Head of caudate nucleus (tissue), 42 donors: ENCODE measurements around the gene NPM1.

Experiments
- DNase-seq, 42 donors: peaks; one replicate each; pipeline versions ENCODE4 v3.0.0 to v3.0.0-alpha.2; 2020 to 2021; ENCODE audit warnings: mixed read lengths in 7 of 42
- intact Hi-C: fragments of 100-400 bp; cut with DNase I; formaldehyde crosslinking; loops from one replicate; pipeline ENCODE4 v1.15.0; 2022

Gene NPM1

GRCh38 chr5:171422495-171422894 is 34.8 kb downstream of the NPM1 start:
- DNase-seq = peak in 13 of 42 donors; percentile 1 to 31 (median 10)
- intact Hi-C loops = loop anchor here (5.0 kb wide), 1 partner anchor 485 kb away; no protein-coding TSS in a partner anchor

DNA sequence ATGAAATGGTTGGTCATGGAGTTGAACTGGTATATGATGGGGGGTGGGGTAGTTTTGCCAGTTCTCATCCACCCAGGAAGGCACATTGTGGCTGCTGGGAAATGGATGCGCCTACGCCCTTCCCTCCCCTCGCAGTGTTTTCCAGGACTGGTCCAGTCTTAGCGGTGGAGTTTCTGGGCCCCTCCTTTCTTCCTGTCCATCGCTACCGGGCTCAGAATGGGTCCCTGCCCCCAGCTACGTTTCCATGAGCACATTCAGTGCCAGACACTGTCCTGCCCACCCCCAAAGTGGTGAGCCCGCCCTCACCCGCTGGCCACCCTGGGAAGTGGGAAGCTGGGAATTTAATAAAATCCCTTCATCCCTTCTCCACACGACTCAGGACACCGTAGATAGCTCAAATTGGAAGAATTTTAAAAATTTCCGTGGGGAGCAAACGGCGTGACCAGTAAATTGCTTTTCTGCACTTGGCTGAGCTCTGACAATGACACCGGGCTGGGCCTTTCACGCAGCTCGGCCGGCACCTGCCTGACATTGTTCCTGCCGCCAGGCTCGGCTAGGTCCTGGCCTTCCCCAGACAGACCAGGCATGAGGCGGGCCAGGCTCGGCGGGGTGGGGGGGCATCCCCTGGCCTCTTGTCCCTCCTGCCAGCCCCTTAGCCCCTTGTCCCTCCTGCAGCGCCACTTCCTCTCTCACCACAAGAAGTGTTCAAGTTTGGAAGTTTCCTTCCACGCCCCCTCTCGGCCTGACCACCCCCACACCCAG is 35.4 kb downstream of the NPM1 start:
- DNase-seq = peak in 13 of 42 donors; percentile 1 to 37 (median 9)
- intact Hi-C loops = loop anchor here (5.0 kb wide), 1 partner anchor 484 kb away; no protein-coding TSS in a partner anchor

DNA sequence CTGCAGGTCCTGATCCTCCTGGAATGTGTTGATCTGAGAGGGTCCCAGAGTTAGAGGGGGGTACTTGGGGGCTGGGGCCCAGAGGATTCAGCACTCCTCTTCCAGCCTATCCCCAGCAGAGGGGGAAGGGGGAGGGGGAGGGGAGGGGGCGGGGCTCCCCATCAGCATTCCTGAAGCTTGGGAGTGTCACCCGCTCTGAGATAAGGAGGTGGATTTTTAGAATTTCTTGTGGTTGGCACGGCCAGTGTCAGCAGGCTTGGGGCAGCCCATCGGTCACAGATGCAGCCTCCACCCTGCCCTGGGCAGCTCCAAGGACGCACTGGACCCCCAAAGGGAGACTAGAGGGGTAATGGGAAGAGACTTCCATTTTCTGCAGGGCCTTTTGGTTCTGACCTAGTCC is 37.1 kb downstream of the NPM1 start:
- intact Hi-C loops = loop anchor here (5.0 kb wide), 1 partner anchor 483 kb away; no protein-coding TSS in a partner anchor
- peak in 8 of 42 donors; percentile 1 to 26 (median 10) for DNase-seq

DNA sequence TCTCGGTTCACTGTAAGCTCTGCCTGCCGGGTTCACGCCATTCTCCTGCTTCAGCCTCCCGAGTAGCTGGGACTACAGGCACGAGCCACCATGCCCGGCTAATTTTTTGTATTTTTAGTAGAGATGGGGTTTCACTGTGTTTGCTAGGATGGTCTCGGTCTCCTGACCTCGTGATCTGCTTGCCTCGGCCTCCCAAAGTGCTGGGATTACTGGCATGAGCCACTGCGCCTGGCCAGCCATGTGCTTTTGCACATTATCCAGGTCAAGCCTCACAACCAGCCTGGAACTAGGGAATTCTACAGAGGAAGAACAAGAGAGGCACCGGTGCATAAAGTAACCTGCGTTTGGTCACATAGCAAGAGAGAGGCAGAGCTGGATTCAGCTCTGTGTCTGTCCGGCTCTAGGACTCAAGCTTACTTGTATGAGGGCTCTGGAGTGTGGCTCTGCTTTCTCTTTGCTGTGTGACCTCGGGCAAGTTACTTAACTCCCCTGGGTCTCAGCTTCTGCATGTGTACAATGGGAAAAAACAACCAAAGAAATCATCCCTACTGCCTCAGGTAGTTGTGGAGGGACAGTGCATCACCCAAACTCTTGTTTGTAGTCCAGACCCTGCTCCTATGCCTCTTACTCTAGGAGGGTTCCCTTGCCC is 38.1 kb downstream of the NPM1 start:
- peak in 14 of 42 donors; percentile 1 to 21 (median 7) for DNase-seq
- intact Hi-C loops = no loop called here

GRCh38 chr5:171426266-171426665 is 38.6 kb downstream of the NPM1 start:
- intact Hi-C loops = no loop called here
- DNase-seq = peak in 10 of 42 donors; percentile 3 to 25 (median 6)

GRCh38 chr5:171426680-171427079 is 39.0 kb downstream of the NPM1 start:
- intact Hi-C loops = no loop called here
- peak in 9 of 42 donors; percentile 1 to 5 (median 1) for DNase-seq

GRCh38 chr5:171427318-171428167 is 39.9 kb downstream of the NPM1 start:
- intact Hi-C loops = no loop called here
- peak in 15 of 42 donors; percentile 1 to 27 (median 9) for DNase-seq

GRCh38 chr5:171428168-171428696 is 40.6 kb downstream of the NPM1 start:
- intact Hi-C loops = no loop called here
- DNase-seq = peak in 12 of 42 donors; percentile 2 to 29 (median 4)

DNA sequence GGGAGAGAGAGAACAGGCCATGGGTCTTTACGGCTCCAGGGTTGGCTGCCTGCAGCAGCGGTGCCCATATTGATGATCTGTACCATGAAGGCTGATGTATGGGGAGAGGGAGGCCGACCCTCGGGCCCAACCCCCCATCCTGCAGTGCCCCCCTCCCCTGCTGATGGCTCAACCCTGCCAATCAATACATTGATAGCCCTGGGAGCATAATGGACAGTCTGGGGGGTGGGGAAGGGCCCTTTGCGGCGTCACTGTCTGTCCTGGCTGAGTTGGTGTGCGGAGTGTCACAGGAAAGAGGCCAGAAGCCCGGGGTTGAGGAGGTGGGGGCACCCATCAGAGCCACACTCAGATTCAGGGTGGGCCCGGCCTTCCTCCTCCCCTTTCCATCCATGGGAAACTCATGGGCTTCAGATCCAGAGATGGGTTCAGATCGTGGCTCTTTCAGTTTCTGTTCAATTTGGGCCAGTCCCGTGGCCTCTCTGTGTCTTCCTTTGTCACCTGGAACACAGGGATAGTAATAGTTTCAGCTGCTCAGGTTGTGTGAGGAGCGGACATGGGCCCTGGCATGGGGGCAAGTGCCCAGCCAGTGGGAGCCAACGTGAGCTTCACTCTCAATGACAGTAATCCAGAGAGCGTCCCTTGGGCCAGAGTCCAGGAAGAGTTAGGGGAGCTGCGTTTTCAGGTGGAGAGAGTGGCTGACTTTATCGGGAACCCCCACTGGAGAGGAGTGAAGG is 41.3 kb downstream of the NPM1 start:
- intact Hi-C loops = no loop called here
- DNase-seq = peak in 18 of 42 donors; percentile 0 to 29 (median 4)

DNA sequence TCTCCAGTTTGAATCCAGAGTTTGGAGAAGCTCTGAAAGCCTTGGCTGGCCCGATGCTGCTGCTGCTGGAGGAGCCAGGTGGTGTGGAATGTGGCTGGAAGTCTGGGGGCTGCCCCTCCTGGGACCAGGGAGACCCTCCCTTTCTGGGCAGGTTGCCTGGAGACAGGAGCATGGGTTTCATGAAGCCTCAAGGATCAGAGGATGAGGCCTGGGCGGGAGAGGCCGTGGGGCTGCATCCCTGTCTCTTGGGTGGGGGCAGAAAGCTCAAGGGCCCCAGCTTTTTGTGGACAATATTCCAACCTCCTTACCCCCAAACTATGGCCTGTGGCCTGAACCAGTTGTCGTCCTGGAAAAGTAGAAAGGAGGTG is 41.9 kb downstream of the NPM1 start:
- intact Hi-C loops = no loop called here
- DNase-seq = peak in 12 of 42 donors; percentile 1 to 34 (median 4)

- intact Hi-C loops = no loop called here
- DNase-seq = peak in 5 of 42 donors; percentile 0 to 14 (median 3)
Observed at GRCh38 chr5:171431251-171431777, 43.7 kb downstream of the NPM1 start.

DNA sequence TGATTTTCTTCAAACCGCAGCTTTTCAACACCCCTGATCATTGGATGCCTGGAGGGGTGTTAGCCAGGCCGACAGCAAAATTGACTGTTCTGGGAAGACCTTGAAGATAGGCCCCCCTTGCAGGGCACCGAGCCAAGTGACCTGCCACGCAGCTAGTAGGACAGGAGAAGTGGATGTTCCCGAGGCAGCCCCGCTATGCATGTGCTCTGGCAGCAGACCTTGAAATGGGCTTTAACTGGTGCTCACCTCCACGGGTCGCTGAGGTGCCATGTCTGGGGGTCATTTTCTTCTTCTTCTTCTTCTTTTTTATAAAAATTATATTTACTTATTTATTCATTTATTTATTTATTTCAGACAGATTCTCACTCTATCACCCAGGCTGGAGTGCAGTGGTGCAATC is 44.4 kb downstream of the NPM1 start:
- intact Hi-C loops = no loop called here

DNA sequence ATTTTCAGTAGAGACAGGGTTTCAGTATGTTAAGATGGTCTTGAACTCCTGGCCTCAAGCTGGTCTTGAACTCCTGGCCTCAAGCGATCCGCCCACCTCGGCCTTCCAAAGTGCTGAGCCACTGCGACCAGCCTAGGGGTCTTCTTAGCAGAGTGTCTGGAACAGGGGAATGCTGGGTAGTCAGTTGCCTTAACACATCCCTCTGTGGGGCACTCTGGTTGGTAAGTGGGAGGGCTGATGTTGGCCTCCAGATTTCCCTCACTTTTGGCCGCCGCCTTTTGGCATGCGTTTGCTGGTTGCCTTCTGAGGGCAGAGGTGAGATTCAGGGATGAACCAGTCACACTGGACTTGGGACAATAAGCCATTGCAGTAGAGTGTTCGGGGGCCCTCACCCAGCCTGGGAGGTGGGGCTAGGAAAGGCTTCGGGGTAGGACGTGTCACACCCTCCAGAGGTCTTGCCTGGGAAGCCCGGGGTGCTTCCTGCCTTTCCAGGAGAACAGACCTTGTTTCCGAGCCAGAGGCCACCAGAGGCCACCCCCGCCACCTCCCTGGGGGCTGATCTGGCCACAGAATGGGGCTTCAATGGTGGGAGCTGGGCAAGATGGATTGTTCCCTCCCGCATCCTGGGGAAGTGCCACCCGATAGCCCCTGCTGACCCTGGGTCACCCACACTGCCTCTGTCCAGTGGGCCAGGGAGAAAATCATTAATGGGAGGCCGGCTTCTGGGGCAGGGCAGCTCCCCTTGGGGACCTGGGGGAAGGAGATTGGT is 45.1 kb downstream of the NPM1 start:
- intact Hi-C loops = no loop called here
- peak in 1 of 42 donors; percentile 28 for DNase-seq

More for the DNA sequence above, 44.4 kb downstream of the NPM1 start:
- peak in 2 of 42 donors; percentile 4 to 23 for DNase-seq

GRCh38 chr5:171433352-171433698 is 45.7 kb downstream of the NPM1 start:
- DNase-seq = no peak
- intact Hi-C loops = no loop called here

GRCh38 chr5:171433982-171434676 is 46.5 kb downstream of the NPM1 start:
- DNase-seq = no peak
- intact Hi-C loops = no loop called here

GRCh38 chr5:171434874-171435273 is 47.2 kb downstream of the NPM1 start:
- no peak for DNase-seq
- intact Hi-C loops = no loop called here

GRCh38 chr5:171435908-171436307 is 48.3 kb downstream of the NPM1 start:
- DNase-seq = no peak
- intact Hi-C loops = no loop called here
